Measurements from ENCODE around the gene MUC5B.

The MUC5B gene

DNA sequence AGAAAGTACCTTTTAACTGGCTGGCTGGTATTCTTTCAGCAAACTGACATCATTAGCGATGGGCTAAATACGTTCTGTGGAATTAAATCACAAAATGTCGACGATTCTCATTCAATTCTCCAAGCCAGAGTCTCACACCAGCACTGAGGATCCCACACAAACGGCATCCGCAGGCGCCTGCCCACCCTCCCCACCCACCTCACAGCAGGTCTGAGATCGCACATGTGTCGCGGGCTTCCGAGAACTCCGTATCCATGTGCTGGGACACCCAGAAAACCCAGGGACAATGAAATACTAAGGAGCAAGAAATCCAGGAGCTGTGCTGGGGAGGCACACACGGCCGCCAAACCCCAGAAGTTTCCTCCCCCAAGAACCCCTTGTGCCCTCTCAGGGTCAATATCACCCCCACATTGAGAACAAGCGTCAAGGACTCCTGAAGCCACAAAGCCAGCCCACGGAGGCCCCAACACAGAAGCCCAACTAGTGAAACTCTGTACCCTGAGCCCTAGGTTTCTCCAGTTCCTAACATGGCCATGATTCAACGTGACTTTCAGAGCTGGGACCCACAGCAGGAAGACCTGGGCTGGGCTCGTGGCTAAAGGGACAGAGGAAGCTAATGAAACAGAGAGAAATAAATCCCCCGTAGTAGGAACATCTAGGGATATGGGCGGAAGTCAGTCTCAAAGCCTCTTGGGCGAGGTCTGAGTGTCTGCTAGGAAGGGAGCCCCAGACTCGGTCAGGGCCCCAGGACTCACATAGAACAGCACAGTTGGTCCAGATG lies 78.5 kb downstream of the MUC5B start:
- no peak for DNase-seq

DNA sequence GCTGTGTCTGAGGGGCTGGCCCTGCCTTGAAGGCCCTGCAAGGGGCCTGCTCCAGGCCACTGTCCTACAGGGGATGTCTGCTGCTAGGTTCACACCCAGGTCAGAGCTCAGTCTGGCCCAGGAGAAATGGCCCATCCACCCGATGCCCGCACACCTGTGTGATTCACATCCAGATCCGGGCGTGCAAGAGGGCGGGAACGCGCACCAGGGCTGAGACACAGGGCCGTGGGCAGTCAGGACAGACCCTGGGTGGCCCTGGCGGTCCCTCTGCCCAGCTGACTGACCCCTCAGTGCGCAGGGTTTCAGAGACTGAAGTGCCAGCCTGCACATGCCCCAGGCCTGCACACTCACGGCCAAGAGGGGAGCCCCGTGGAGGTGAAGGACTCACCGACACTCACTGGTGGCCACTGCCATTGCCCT lies 79.2 kb downstream of the MUC5B start:
- DNase-seq, result no peak

GRCh38 chr11:1302461-1303125 lies 79.7 kb downstream of the MUC5B start:
- no peak for DNase-seq

DNA sequence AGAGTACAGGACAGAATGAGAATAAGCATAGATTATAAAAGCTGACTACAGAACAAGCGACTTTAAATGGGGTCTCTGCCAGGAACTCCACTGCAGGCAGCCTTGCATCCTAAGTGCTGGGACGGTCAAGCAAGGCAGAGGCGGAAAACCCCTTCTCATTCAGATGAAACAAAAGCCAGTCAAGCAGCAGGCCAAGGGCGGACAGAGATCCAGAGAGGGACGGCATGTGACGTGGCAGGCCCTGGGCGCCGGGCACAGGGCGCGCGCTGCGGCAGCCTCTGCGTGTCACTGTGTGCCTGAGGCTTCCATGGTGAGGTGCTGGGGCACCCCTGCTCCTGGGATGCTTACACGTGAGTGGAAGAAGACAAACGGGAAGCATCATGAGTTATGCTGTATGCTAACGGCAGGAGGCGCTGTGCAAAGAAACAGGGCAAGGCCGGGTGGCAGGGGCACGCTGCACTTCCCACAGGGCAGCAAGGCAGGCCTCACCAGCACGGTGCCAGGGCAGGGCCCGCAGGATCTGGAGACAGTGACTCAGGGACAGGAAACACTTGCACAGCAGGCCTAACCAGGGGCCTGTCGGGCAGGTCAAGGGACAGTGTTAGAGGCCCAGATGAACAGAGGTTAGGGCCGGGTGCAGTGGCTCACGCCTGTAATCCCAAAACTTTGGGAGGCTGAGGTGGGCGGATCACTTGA lies 80.4 kb downstream of the MUC5B start:
- no peak for DNase-seq

GRCh38 chr11:1303973-1304372 lies 81.1 kb downstream of the MUC5B start:
- no peak for DNase-seq

DNA sequence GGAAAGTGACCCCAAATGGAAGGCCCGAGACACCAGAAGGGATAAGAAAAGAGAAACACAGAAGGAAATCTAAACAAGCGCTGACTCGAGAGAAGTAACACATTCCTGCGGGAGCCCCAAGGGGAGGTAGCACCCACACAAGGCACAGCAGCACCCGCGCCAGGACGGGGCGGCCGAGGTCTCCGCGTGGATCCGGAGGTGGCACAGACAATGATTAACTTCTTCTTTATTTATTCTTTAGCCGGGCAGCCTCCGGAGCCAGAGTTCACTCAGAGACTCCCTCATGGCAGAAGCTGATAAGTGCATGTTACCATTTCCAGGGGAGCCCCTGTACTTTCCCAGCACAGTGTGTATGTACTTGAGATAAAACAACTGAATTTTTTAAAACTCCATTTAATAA lies 81.5 kb downstream of the MUC5B start:
- DNase-seq, result no peak

DNA sequence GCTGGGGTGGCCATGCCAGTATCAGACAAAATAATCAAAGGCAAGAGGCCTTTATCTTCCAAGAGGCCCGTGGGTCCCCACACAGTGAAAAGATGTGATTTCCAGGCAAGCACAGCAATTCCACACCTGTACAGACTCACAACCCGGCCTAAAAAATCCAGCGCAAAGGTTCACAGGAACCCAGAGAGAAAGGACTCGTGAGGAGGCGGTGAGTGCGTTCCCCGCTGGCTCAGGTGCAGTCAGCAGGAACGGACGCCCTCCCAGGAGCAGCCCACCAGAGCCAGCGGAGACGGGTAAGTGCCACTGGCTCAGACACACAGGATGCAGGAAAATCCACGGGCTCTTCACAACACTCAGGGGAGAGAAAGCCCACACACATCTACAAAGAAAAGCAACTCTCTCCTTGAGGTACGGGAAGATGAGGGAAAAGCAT lies 82.2 kb downstream of the MUC5B start:
- DNase-seq, result no peak

- DNase-seq, result no peak
Measured at GRCh38 chr11:1305501-1306056, 82.7 kb downstream of the MUC5B start.

DNA sequence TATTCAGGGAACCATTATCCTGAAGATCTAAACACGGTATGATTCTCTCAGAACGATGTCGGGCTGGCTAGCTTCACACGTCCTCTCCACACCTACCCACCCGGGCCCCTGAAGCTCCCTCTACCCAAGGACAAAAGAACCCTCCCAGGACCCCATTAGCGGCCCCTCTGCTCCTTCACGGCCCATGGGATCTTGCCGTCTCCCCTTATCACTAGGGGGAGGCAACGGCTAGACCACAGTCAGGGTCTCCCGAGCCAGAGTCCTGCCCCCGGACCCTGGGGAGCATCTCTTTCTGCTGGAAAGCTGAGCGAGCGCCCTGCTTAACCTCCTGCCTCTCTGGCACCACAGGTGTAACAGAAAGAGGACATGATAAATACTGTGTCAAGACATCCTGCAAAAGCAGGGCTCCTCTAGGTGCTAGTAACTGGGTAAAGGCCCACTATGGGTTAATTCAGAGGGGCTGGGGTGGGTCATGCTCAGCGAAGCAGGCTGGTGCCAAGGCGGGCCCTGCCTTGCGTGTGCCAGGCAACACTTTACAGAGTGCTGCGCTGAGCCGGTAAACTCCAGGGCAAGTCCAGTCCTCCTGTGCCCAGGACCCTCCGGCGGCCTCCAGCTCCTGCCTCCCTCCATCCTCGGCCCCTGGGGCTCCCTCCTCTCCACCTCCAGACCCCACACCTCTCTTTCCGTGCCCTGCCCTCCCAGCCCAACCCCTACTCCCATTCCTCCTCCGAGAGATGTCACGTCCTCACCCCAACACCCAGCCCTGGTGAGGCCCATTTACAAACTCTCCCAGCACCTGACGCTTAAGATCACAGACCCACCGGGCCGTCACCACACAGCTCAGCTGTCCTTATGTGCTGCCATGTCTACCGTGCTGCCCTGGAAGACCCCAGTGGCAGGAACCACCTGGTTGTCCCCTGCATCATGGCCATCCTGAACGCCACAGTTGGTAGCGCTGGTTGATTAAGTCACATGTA lies 83.6 kb downstream of the MUC5B start:
- no peak for DNase-seq

DNA sequence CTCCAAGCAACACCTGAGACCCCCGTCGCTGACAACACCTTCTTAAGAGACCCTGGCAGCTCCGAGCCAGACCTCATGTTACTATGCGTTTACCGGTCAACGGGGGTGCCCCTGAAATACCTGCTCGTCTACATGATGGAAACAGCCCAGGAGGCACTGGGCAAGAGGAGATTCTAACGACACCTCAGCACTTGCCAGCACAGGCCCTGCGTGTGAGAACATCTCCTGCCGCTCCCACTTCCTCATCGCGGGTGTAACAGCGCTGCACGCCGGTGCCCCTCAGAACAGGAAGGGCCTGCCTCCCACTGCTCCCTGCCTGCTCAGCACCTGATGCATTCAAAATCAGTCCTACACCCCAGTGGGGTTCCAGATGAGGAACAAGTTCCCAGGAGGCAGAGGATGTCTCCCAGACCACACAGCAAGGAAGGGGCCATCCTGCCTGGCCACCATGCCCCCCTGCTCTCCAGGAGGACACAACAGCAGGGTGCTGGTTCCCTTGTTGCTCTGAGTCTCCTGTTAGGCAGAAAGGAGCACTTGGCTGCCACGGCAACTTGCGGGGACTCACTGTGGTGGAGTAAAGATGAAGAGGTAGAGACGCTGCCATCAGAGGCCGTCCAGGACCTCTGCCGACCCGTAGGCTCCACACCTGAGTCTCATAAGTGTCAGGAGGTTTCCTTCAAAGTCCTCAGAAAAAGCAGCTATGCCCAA lies 84.5 kb downstream of the MUC5B start:
- DNase-seq, result no peak

GRCh38 chr11:1307998-1308742 lies 85.3 kb downstream of the MUC5B start:
- DNase-seq, result no peak

- peak; percentile 9 for DNase-seq
Measured at GRCh38 chr11:1308743-1309497, 86.1 kb downstream of the MUC5B start.

- peak; percentile 94 for DNase-seq
Measured at GRCh38 chr11:1309498-1310317, 86.8 kb downstream of the MUC5B start, which contains the start of gene TOLLIP. TSS of gene TOLLIP (minus strand) at chr11:1309632. CDS start at chr11:1309498, 134 bp downstream.

DNA sequence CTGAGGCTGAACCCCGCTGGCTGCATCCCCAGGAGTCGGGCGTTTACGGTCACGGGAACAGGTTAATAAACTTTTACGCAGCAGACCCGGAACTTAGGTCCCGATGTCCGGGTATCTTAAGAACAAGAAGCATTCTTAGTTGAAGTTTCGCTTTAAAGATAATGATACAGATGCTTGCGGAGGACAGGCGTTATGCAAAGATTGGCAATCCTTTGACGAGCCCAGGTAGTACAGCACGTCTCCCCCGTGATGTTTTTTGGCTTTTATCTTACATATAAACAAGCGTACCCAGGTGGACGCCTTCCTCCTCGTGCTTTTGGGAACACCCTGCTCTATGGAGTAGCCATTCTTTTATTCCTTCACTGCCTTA lies 87.4 kb downstream of the MUC5B start:
- no peak for DNase-seq

DNA sequence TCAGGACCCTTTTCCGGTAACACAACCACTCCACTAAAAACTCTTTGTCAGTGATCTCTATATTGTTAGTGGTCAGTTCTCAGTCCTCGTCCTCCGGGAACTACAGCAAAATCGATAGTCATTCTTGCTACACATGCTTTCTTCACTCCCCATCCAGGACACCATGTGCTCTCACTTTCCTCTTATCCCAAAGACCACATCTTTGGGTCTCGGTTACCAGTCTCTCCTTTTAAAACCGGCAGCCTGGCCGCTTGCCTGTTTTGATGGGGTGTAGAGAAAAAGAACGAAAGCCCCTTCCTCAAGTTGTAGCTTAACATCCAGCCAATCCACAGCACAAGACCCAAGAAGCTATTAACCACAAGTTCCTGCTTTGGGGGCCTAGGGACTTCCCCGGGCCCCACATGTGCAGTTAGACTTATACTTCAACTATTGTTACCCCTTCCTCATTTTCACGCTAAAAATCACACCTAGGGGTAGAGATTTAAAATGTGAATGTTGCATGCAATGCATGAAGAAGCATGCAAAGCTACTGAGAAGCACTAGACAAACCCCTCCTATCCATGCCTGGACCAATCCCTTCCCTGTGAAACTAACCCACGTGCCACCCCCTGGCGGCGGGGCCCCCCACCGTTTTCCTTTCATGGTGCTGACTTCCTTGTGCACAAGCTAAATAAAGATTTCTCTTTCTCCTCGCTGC lies 88.1 kb downstream of the MUC5B start:
- no peak for DNase-seq
